Measurements from ENCODE around the gene PIEZO2. TPM values are rescaled to one million over a fixed set of nuclear protein-coding genes. Genes with fewer than 3 reads are reported as not detected.

PIEZO2 gene
- total RNA-seq, 2 donors from 2014 or later, result 0.63 to 3.0 TPM

- Histone ChIP-seq H3K27me3 (no peaks in the 10 kb centered on the region), H3K4me1 (no peaks in the 10 kb centered on the region), H3K4me3 (no peak overlapping the region), H3K36me3 (no peaks in the 10 kb centered on the region), H3K9me3 (no peaks in the 10 kb centered on the region), H3K27ac (no peak overlapping the region)
- DNase-seq (ENCODE audit: low spot score), result no peak
- no peak for TF ChIP-seq CTCF (IDR thresholded peaks at IDR 0.05)
Measured at GRCh38 chr18:10681581-10682367, 467.6 kb downstream of the PIEZO2 start.

- no peak for TF ChIP-seq CTCF (IDR thresholded peaks at IDR 0.05)
- no peak for DNase-seq (ENCODE audit: low spot score)
- H3K9me3 ChIP-seq, result no peaks in the 10 kb centered on the region
- no peak overlapping the region for H3K4me3 ChIP-seq
- no peaks in the 10 kb centered on the region for H3K36me3 ChIP-seq
- no peaks in the 10 kb centered on the region for H3K4me1 ChIP-seq
- no peak overlapping the region for H3K27ac ChIP-seq
- no peaks in the 10 kb centered on the region for H3K27me3 ChIP-seq
Measured at GRCh38 chr18:10680271-10680596, 469.1 kb downstream of the PIEZO2 start.

- no peak for DNase-seq (ENCODE audit: low spot score)
- Histone ChIP-seq H3K27ac (no peak overlapping the region), H3K36me3 (no peaks in the 10 kb centered on the region), H3K4me3 (no peak overlapping the region), H3K4me1 (no peaks in the 10 kb centered on the region), H3K27me3 (no peaks in the 10 kb centered on the region), H3K9me3 (no peaks in the 10 kb centered on the region)
- TF ChIP-seq CTCF (IDR thresholded peaks at IDR 0.05), result no peak
Measured at GRCh38 chr18:10679557-10680270, 469.7 kb downstream of the PIEZO2 start.

- Histone ChIP-seq H3K36me3 (no peaks in the 10 kb centered on the region), H3K27me3 (no peaks in the 10 kb centered on the region), H3K27ac (no peak overlapping the region), H3K4me3 (no peak overlapping the region), H3K4me1 (no peaks in the 10 kb centered on the region), H3K9me3 (no peaks in the 10 kb centered on the region)
- no peak for TF ChIP-seq CTCF (IDR thresholded peaks at IDR 0.05)
- DNase-seq (ENCODE audit: low spot score), result no peak
Measured at GRCh38 chr18:10671441-10671840, 477.9 kb downstream of the PIEZO2 start.

GRCh38 chr18:10670856-10671255 is 478.5 kb downstream of the PIEZO2 start:
- H3K9me3 ChIP-seq, result no peaks in the 10 kb centered on the region
- no peaks in the 10 kb centered on the region for H3K36me3 ChIP-seq
- no peak for DNase-seq (ENCODE audit: low spot score)
- H3K4me3 ChIP-seq, result no peak overlapping the region
- no peak overlapping the region for H3K27ac ChIP-seq
- no peak for TF ChIP-seq CTCF (IDR thresholded peaks at IDR 0.05)
- H3K4me1 ChIP-seq, result no peaks in the 10 kb centered on the region
- no peaks in the 10 kb centered on the region for H3K27me3 ChIP-seq

Data from right atrium auricular region (tissue), 2 donors.